Suprapubic skin (tissue), 4 donors: ENCODE data around the gene ARHGDIB.

Source experiments
- EP300 ChIP-seq: sonication (generic); formaldehyde crosslinking; IDR thresholded peaks from one replicate; pipeline ENCODE4 v1.6.1; 2017; ENCODE audit warnings: antibody characterized with exemption
- POLR2A ChIP-seq, 2 donors: fragments of 450-650 bp; IDR thresholded peaks; one replicate each; pipeline ENCODE4 v1.6.1; 2017; ENCODE audit warnings: antibody characterized with exemption in 2 of 2, mild to moderate bottlenecking in 2 of 2, moderate library complexity in 2 of 2
- POLR2AphosphoS5 ChIP-seq, 3 donors: sonication (generic); formaldehyde crosslinking; IDR thresholded peaks; one replicate each; pipeline ENCODE4 v1.6.1; 2017; ENCODE audit warnings: antibody characterized with exemption in 3 of 3
- TF ChIP-seq, protein P1 (sequence below), 2 donors: fragments of 200-600 bp in 1 of 2; fragments of 450-650 bp in 1 of 2; sonication (generic) in 1 of 2; IDR thresholded peaks; one replicate each; pipeline ENCODE4 v1.5.1; 2016 to 2019; ENCODE audit warnings: antibody characterized with exemption in 2 of 2, mild to moderate bottlenecking in 1 of 2, moderate library complexity in 1 of 2

- TF ChIP-seq EP300 (no peak), POLR2A (IDR thresholded peaks at IDR 0.05) (no peak), POLR2AphosphoS5 (IDR thresholded peaks at IDR 0.05) (no peak)
- TF ChIP-seq, protein P1, sequence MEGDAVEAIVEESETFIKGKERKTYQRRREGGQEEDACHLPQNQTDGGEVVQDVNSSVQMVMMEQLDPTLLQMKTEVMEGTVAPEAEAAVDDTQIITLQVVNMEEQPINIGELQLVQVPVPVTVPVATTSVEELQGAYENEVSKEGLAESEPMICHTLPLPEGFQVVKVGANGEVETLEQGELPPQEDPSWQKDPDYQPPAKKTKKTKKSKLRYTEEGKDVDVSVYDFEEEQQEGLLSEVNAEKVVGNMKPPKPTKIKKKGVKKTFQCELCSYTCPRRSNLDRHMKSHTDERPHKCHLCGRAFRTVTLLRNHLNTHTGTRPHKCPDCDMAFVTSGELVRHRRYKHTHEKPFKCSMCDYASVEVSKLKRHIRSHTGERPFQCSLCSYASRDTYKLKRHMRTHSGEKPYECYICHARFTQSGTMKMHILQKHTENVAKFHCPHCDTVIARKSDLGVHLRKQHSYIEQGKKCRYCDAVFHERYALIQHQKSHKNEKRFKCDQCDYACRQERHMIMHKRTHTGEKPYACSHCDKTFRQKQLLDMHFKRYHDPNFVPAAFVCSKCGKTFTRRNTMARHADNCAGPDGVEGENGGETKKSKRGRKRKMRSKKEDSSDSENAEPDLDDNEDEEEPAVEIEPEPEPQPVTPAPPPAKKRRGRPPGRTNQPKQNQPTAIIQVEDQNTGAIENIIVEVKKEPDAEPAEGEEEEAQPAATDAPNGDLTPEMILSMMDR (IDR thresholded peaks at IDR 0.05), result no peak
These were observed 33.2 kb upstream of the ARHGDIB start for GRCh38 chr12:14994610-14995009.
